PFSK-1 (cell line): ENCODE data around the gene EVI5.

Source experiments
- FOXP2 ChIP-seq: optimal IDR thresholded peaks from 2 replicates; pipeline ENCODE3; 2011; ENCODE audit warnings: borderline replicate concordance, control low read depth, inconsistent platforms; ENCODE audit not compliant: insufficient read depth; ENCODE audit errors: extremely low read length, extremely low read depth
- POLR2AphosphoS5 ChIP-seq: IDR thresholded peaks from 2 replicates; pipeline ENCODE4 v1.6.1; 2012; ENCODE audit warnings: low read depth, mild to moderate bottlenecking, control low read depth, low read length, moderate library complexity
- SIN3A ChIP-seq: IDR thresholded peaks from 2 replicates; pipeline ENCODE4 v1.6.1; 2012; ENCODE audit warnings: mild to moderate bottlenecking, low read length, moderate library complexity, borderline replicate concordance; ENCODE audit not compliant: insufficient read depth
- TAF1 ChIP-seq: IDR thresholded peaks from 2 replicates; pipeline ENCODE4 v1.6.1; 2012; ENCODE audit warnings: low read length, control low read depth, borderline replicate concordance; ENCODE audit not compliant: insufficient read depth
- TF ChIP-seq, protein P1 (sequence below), 2 experiments: IDR thresholded peaks; 2 replicates each; pipeline versions ENCODE4 v1.6.1 to v1.8.0; 2011 to 2012; ENCODE audit warnings: low read depth in 2 of 2, low read length in 2 of 2, control low read depth in 1 of 2, inconsistent platforms in 1 of 2, mild to moderate bottlenecking in 1 of 2, moderate library complexity in 1 of 2; ENCODE audit not compliant: insufficient read depth in 1 of 2

DNA sequence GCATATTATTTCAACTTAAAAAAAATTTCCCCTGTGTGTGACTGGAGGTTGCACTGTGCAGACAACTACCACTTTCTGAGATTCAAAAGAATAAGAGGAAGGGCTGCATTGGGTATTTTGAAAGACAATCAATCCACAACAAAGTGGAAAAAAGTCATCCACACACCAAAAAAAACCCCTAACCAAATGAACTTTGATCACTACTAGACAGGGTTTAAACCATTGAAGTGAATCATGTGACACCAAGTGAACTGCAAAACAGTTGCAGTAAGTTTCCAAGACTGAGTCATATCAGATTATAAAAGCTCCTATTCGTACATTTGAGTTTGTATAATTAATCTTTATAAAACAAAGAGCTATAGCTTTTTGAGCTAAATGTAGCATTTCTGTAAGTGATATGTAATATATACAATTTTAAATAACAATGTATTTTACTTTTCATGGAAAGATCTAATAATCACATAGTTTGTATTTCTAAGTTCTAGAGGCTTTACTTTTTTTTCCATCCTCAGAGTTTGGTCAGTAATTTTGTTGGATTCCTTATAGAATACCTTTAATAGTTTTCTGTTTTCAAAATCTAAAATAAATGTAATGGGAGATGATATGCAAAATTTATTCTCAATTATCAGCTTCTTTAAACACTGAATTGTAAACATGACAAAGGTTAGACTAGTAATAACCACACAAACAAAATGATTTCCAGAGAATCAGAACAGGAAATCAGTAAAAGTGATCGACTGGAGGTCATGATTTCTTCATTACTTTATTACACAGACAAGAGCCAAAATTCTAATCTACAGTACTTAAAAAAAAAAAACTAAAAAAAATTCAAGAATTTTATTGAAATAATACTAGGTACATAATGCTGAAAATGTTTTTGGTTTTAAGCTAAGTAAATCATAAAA, 247.7 kb downstream of the EVI5 start:
- TF ChIP-seq POLR2AphosphoS5 (no peak), TAF1 (no peak), SIN3A (no peak), FOXP2 (no peak)
- TF ChIP-seq, protein P1, sequence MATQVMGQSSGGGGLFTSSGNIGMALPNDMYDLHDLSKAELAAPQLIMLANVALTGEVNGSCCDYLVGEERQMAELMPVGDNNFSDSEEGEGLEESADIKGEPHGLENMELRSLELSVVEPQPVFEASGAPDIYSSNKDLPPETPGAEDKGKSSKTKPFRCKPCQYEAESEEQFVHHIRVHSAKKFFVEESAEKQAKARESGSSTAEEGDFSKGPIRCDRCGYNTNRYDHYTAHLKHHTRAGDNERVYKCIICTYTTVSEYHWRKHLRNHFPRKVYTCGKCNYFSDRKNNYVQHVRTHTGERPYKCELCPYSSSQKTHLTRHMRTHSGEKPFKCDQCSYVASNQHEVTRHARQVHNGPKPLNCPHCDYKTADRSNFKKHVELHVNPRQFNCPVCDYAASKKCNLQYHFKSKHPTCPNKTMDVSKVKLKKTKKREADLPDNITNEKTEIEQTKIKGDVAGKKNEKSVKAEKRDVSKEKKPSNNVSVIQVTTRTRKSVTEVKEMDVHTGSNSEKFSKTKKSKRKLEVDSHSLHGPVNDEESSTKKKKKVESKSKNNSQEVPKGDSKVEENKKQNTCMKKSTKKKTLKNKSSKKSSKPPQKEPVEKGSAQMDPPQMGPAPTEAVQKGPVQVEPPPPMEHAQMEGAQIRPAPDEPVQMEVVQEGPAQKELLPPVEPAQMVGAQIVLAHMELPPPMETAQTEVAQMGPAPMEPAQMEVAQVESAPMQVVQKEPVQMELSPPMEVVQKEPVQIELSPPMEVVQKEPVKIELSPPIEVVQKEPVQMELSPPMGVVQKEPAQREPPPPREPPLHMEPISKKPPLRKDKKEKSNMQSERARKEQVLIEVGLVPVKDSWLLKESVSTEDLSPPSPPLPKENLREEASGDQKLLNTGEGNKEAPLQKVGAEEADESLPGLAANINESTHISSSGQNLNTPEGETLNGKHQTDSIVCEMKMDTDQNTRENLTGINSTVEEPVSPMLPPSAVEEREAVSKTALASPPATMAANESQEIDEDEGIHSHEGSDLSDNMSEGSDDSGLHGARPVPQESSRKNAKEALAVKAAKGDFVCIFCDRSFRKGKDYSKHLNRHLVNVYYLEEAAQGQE (IDR thresholded peaks at IDR 0.05; ENCODE audit: insufficient read depth in 1 of 2, low read depth in 2 of 2, low read length in 2 of 2): no peak
